Activated gamma-delta T cell treated with anti-CD3 and anti-CD28 coated beads, Interleukin-2, amount 50 U/mL, for 16 hours (primary cell): Measurements from ENCODE around the gene DICER1.

Experiments
- DNase-seq: peaks from one replicate; pipeline ENCODE4 v3.0.0-alpha.2; 2020; ENCODE audit warnings: low read depth

Gene DICER1

DNA sequence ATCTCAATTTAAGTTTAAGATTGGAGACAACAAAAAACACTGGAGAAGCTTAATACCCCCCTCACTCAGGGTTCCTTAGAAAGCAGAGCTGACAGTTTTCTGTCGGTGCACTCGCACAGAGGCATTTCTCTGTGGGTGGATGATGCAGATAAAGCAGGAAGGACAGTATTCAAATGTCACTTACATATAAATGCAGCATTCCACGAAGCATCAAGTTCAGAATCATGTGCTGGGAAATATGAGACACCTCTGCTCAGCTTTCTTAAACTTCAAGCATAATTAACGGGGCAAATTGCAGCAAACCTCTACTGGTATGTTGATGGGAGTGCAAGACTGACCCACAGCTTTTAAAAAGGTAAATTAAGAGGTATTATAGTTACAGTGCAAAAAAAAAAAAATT, 68.7 kb downstream of the DICER1 start:
- DNase-seq = no peak

GRCh38 chr14:95087619-95088018, 69.7 kb downstream of the DICER1 start:
- no peak for DNase-seq

GRCh38 chr14:95085321-95085720, 72.0 kb downstream of the DICER1 start:
- DNase-seq = no peak

GRCh38 chr14:95078867-95079266, 78.5 kb downstream of the DICER1 start:
- no peak for DNase-seq

DNA sequence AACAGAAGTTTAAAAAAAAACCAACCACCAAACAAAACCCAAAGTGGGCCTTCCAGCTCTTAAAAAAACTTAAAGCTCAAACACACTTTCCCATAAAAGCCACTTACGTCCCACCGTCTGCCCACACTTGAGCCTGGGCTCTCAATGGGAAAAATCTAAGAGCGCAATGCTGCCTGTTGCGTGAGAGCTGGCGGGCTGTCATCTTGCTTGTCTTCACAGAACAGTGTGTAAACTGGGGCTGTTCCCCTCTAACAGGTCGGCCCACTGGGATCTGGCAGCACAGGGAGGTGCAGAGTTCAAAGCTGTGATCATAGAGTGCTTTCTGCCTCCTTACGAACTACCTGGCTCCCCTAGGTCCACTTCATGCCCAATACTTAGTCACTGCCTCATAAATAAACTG, 80.0 kb downstream of the DICER1 start:
- DNase-seq = no peak

DNA sequence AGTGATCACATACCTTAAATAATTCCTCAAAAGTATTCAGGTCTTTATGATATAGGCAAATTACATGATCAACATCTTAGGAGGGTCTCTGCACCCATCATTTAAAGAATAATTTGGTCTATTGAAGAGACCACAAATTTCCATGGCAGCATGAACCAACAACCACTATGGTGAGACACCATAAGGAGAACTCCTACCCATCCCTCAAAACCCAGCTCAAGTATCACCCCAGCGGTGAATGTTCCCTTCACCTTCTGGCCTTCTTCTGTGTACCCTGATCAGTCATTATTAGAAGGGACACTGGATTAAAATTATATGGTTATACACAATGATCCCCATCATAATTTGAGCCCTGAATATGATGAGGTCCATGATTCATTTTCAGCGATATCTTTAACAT, 81.5 kb downstream of the DICER1 start:
- DNase-seq = no peak

DNA sequence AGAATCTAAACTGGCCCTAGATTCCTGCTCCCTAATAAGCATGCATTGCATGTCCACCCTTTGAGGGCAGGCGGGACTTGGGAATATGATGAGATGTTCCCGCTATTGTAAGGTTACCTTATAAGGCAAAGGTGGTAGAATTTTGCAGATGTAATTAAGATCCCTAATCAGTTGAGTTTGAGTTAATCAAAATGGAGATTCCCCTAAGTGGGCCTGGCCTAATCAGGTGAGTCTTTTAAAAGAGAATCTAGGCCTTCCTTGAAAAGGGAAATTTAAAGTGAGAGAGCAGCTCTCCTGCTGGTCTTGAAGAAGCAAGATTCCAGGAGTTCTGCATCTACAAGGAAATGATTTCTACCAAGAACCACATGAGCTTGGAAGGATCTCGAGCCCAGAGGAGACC, 83.4 kb downstream of the DICER1 start:
- DNase-seq = no peak

- no peak for DNase-seq
These were observed 84.9 kb downstream of the DICER1 start for GRCh38 chr14:95072310-95072905.

DNA sequence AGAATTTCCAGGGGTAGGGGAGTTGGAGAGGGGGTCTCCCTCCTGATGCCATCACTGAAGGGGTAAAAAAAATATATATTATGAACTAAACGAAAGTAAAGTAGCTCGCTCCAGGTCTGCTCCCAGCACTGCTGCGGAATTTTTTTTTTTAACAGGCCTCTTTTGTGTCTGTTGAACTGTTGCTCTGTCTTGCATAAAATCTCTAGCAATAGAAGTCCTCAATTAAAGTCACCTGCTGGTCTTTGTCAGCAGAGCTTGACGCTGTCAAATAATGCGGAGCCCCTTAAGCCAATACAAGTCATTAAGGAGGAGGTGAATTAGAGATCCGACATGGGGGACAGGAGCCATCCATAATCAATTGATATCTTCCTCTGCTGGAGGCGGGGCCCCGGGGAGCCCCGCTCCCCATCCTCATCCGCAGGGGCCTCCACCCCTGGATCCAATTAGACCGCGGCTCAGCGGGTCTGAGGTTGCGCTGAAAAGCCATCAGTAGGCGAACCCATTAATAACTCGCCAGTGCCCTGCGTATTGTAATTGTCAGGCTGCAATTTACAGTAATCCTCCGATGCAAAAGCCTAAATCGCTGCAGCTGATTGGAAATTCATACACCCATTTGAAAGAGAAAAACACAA, 85.6 kb downstream of the DICER1 start:
- DNase-seq = no peak

GRCh38 chr14:95070748-95071435, 86.4 kb downstream of the DICER1 start:
- no peak for DNase-seq

GRCh38 chr14:95069547-95069946, 87.8 kb downstream of the DICER1 start:
- no peak for DNase-seq

DNA sequence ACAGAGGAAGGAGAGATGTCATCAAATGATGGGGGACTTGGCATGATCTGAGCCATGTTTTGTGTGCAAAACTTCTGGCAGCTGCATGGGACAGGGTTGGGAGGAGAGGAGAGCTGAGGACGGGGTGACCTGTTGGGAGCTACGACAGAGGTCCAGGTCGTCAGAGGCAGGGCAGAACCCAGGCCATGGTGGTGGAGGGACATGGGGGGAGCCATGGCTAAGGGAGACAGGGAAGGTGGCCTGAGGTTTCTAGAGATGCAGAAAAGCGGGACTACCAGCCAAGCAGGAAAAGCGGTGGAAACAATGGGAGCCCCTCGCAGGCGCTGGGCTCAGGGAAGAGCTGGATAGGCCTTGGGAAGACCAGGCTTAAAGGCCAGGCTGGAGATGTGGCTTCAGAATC, 88.3 kb downstream of the DICER1 start:
- no peak for DNase-seq

- DNase-seq = no peak
These were observed 88.8 kb downstream of the DICER1 start for GRCh38 chr14:95068521-95068920.

DNA sequence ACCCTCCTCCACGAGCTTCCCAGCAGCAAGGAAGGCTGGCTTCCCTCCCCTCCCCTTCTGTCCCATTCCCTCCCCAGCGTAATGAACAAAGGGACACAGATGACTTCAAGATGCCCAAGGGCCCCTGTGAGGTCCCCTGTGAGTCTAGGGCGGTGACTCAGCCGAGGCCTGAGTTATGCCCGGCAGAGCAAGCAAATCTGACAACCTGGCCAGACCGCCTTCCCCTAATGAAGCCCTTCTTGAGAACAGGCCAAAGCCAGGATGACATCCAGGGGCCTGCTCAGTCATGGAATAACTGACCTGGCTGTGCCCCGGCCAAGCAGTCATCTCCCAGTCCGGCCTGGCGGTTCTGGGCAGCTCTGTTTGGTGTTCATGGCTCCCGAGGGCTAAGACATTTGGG, 89.2 kb downstream of the DICER1 start:
- no peak for DNase-seq

DNA sequence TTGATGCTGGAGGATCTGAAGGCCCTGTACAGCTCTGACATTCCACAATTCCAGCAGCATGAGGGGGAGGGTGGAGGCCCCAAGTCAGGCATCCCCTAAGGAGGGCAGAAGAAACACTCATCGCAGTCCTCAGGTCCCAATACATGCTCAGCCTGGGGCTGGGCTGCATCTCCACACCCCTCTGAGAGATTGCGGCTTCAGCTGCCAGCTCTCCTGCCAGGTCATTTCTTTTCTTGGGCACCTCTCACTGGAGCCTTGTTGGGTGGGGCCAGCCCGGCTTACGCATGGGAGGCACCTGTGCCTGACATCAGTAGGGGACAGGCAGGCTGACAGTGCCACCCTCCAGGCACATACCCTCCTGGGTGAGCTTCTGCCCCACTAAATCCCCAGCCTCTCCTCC, 89.8 kb downstream of the DICER1 start:
- no peak for DNase-seq

DNA sequence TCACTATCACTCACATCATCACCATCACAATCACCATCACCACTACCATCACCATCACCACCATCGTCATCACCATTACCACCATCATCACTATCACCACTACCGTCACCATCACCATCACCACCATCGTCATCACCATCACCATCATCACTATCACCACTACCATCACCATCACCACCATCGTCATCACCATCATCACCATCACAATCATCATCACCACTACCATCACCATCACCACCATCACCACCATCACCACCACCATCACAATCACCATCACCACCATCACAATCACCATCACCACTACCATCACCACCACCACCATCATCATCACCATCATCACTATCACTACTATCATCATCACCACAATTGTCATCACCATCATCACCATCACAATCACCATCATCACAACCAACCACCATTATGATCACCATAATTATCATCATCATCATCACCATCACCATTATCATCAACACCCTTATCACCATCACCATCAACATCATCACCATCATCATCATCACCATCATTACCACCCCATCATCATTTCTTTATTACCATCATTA, 90.8 kb downstream of the DICER1 start:
- DNase-seq = no peak

DNA sequence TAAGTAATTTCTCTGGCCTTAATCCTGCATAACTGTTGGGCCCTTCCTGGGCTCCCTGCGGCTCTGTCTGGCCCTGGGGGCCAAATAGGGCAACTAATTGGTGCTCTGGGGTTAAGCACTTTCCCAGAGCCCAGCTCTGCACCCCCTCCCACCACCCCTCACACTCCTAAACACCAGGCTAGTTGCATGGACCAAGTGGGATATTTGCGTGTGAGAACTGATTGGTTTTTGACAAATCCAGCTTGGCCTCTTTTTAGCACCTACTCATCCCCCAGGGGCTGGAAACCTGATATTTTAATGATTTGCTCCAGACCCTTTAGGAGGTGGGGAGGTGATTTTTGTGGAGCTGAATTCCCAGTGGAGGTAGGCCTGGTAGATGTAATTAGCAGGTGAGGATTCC, 91.9 kb downstream of the DICER1 start:
- DNase-seq = no peak

DNA sequence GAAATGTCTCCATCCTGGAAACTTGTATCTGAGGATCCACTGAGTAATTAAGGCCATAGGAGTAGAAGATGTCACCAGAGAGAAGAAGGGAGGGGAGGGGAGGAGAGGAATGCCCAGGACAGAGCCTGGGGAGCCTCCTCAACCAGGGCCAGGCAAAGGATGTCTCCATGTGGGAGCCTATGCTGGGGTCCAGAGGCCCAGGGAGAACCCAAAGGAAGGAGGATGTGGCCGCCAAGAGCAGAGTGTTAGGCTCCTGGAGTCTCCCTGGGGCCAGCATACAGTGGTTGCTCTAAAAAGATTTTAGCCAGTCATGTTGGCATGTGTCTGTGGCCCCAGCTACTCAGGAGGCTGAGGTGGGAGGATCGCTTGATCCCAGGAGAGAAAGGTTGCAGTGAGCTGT, 92.6 kb downstream of the DICER1 start:
- DNase-seq = no peak

- DNase-seq = no peak
These were observed 93.1 kb downstream of the DICER1 start for GRCh38 chr14:95064256-95064655.

DNA sequence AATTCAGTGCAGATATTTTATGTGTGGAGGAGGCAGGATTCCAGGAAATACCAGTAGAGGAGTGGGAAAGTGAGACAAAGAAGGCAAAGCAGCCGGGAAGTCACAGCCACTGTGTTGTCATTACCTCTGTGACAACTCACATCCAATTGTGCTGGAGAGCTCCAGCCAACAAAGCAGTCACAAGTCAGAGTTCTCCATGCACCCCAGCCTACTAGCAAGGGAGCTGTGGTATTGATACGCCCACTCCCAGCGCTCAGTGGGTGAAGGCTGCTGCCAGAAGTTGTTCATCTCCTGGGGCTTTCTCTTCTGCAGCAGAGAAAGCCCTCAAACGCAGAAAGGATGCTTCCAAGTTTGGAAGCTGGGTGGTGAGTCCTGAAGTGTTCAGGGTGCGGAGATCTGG, 93.9 kb downstream of the DICER1 start:
- no peak for DNase-seq

DNA sequence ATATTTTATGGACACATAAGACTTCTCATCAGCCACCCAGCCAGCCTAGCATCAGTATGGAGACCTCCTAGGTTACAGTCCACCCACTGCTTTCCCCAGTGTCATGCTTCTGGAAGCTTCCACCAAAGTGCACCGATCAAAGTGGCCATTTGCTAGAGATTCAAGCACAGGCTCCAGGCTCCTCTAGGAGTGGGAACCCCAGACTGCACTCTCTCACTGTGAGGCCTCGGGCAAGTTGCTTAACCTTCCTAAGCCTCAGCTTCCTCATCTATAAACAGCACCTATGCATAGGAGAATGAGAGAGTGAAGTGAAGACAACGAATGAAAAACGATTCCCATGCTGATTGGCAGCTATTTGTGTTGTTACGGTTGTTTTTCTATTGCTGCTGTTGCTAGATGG, 94.4 kb downstream of the DICER1 start:
- no peak for DNase-seq

GRCh38 chr14:95062220-95062619, 95.1 kb downstream of the DICER1 start:
- DNase-seq = no peak

- no peak for DNase-seq
These were observed 95.8 kb downstream of the DICER1 start for GRCh38 chr14:95061317-95062093.
